Thyroid gland (tissue), 4 donors: ENCODE data around the gene SLC9A7. TPM values are rescaled to one million over a fixed set of nuclear protein-coding genes. Genes with fewer than 3 reads are reported as not detected.
A peak's percentile ranks its signal among the peaks of the same experiment; 100 is the strongest.

Experiments used
- DNase-seq, 2 donors: peaks; one replicate each; pipeline ENCODE4 v3.0.0-alpha.2; 2019
- H3K27ac ChIP-seq, 3 donors: fragments of 200-600 bp; sonication (generic); 1 replicate in 2 of 3; 2 replicates in 1 of 3; pipeline ENCODE4 v1.5.1; 2016 to 2019; ENCODE audit warnings: mild to moderate bottlenecking in 1 of 3, moderate library complexity in 1 of 3
- H3K27me3 ChIP-seq: fragments of 200-600 bp; sonication (generic); one replicate; pipeline ENCODE4 v1.5.1; 2019
- H3K36me3 ChIP-seq, 2 donors: fragments of 200-600 bp; sonication (generic); one replicate each; pipeline ENCODE4 v1.5.1; 2016 to 2019
- H3K4me1 ChIP-seq, 2 donors: fragments of 200-600 bp; sonication (generic); one replicate each; pipeline ENCODE4 v1.5.1; 2017 to 2019
- H3K4me3 ChIP-seq, 3 donors: fragments of 200-600 bp; sonication (generic); replicated peaks in 1 of 3; 1 replicate in 2 of 3; 2 replicates in 1 of 3; pipeline ENCODE4 v1.5.1; 2016; ENCODE audit warnings: mild to moderate bottlenecking in 1 of 3
- H3K9me3 ChIP-seq: fragments of 200-600 bp; sonication (generic); one replicate; pipeline ENCODE4 v1.5.1; 2017
- POLR2A ChIP-seq, 2 donors: fragments of 450-650 bp; IDR thresholded peaks; one replicate each; pipeline ENCODE4 v1.6.1; 2017; ENCODE audit warnings: antibody characterized with exemption in 2 of 2, mild to moderate bottlenecking in 2 of 2, moderate library complexity in 1 of 2
- WGBS, 2 donors: methylation state at CpG; one replicate each; pipeline ENCODE4 v1.1.5; 2017; 5-methylcytosine and 5-hydroxymethylcytosine counted together
- intact Hi-C: fragments of 100-400 bp; cut with DNase I; formaldehyde crosslinking; loops from one replicate; pipeline ENCODE4 v1.15.1; 2023
- total RNA-seq, 4 donors: library from RNA; depleted of rRNA; stranded (reverse); fragments of >200 nt; gene quantifications; one replicate each; pipeline ENCODE4 v1.2.3, GENCODE V29; 2016
- TF ChIP-seq, protein P1 (sequence below), 6 experiments: fragments of 200-600 bp in 3 of 6; fragments of 450-650 bp in 3 of 6; sonication (generic) in 3 of 6; IDR thresholded peaks; one replicate each; pipeline ENCODE4 v1.5.1; 2016 to 2019; ENCODE audit warnings: antibody characterized with exemption in 6 of 6, mild to moderate bottlenecking in 2 of 6, inconsistent platforms in 1 of 6, moderate library complexity in 1 of 6

Gene SLC9A7
- total RNA-seq, 4 donors from 2014 or later: 18.4 to 35.5 (median 26.3) TPM

DNA sequence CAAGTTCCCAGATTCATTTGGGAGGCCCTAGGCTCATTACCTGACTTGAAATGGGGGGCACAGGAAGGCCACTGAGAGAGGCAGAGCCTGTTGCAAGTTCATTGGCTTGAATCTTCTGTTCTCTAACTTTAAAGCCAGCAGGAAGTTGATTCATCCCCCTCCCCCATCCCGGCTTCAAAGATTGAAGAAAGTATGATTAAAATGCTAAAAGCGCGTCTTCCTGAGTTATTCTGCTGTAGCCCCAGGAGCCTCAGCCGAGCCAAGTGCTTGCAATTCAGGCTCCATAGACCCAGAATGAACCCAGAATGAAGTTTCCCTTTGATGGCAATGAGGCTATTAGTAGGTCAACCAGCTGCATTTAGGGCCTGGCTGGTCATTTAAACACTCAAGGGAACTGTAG is 170.7 kb downstream of the SLC9A7 start:
- Histone ChIP-seq H3K36me3 (no peaks in the 10 kb centered on the region), H3K27ac (no peak overlapping the region), H3K4me1 (peaks cover 0 to 11% of the 10 kb centered on the region in 2 donors), H3K4me3 (no peak overlapping the region), H3K9me3 (no peaks in the 10 kb centered on the region), H3K27me3 (no peaks in the 10 kb centered on the region)
- intact Hi-C loops: no loop called here
- peak; percentile 3 to 8 for DNase-seq
- TF ChIP-seq POLR2A (IDR thresholded peaks at IDR 0.05): no peak
- TF ChIP-seq, protein P1, sequence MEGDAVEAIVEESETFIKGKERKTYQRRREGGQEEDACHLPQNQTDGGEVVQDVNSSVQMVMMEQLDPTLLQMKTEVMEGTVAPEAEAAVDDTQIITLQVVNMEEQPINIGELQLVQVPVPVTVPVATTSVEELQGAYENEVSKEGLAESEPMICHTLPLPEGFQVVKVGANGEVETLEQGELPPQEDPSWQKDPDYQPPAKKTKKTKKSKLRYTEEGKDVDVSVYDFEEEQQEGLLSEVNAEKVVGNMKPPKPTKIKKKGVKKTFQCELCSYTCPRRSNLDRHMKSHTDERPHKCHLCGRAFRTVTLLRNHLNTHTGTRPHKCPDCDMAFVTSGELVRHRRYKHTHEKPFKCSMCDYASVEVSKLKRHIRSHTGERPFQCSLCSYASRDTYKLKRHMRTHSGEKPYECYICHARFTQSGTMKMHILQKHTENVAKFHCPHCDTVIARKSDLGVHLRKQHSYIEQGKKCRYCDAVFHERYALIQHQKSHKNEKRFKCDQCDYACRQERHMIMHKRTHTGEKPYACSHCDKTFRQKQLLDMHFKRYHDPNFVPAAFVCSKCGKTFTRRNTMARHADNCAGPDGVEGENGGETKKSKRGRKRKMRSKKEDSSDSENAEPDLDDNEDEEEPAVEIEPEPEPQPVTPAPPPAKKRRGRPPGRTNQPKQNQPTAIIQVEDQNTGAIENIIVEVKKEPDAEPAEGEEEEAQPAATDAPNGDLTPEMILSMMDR (IDR thresholded peaks at IDR 0.05): no peak
- WGBS, 2 donors: 74 to 83% methylated on average over 3 to 4 of the region's 4 CpGs

DNA sequence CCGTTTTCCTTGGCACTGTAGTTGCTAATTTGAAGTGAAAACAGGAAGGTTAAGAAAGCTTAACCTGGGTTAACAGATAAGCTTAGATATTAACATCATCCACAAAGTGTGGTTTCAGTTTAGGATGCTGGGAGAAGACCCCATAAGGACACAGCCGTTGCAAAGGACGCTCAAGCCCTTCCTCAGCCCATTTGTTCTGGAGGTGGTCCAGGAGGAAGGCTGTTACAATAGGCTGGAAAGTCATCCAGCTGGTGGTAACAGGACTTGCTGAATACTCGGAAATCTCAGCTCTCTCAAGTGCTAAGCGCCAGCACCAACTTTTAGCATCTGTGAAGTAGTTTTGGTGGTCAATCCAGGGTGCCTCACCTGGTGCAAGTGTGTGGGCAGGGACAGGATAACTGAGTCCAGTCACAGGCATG is 171.2 kb downstream of the SLC9A7 start:
- H3K27me3 ChIP-seq: no peaks in the 10 kb centered on the region
- H3K9me3 ChIP-seq: no peaks in the 10 kb centered on the region
- WGBS, 2 donors: 23 to 56% methylated on average over 5 of the region's 5 CpGs
- DNase-seq: no peak
- peak overlapping the region in 1 of 3 donors; percentile 10 for H3K27ac ChIP-seq
- intact Hi-C loops: no loop called here
- no peaks in the 10 kb centered on the region for H3K36me3 ChIP-seq
- no peak for TF ChIP-seq POLR2A (IDR thresholded peaks at IDR 0.05)
- TF ChIP-seq, protein P1 (IDR thresholded peaks at IDR 0.05): no peak
- peaks cover 0 to 11% of the 10 kb centered on the region in 2 donors for H3K4me1 ChIP-seq
- no peak overlapping the region for H3K4me3 ChIP-seq

DNA sequence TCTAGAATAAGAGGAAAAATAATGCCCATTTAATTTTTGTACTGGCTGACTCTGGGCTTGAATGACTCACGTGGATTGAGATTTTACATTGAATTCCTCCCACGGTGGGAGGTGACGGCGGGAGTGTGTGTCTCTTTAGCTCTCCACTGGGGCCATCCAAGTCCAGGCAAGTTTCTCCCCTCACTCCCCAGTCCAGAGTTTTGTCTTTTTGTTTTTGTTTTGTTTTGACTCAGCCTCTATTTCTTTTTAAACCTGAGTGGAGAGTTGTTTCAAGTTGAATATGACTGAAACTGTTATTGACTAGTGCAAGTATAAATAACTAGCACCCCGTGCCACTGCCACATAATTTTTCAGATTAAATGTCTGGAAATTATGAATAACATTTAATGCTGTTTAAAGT is 171.8 kb downstream of the SLC9A7 start:
- peaks cover 0 to 17% of the 10 kb centered on the region in 2 donors for H3K4me1 ChIP-seq
- no peak for DNase-seq
- WGBS, 2 donors: 70 to 80% methylated on average over 5 of the region's 5 CpGs
- H3K9me3 ChIP-seq: no peaks in the 10 kb centered on the region
- TF ChIP-seq POLR2A (IDR thresholded peaks at IDR 0.05): no peak
- TF ChIP-seq, protein P1 (IDR thresholded peaks at IDR 0.05): no peak
- H3K27me3 ChIP-seq: no peaks in the 10 kb centered on the region
- no peak overlapping the region for H3K4me3 ChIP-seq
- H3K36me3 ChIP-seq: no peaks in the 10 kb centered on the region
- intact Hi-C loops: no loop called here
- H3K27ac ChIP-seq: peak overlapping the region in 1 of 3 donors; percentile 10

DNA sequence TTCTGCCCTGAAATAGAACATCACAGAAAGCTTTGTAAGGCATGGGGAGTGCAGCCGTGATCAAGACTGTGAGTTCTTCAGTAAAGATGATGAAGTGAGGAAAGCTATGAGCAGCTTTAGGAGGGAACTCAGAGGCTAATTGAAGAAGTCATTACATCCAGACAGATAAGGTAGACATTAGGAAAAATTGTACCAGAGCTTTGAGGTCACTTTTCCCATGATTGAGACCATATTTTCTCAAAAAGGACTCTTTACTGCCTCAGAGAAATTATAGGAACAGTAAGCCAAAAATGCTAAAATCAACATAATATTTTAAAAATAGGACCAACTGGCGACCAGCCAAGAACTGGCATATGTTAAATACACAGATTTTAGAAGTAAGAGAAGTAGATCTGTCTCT is 174.2 kb downstream of the SLC9A7 start:
- peaks cover 0 to 15% of the 10 kb centered on the region in 2 donors for H3K4me1 ChIP-seq
- intact Hi-C loops: no loop called here

DNA sequence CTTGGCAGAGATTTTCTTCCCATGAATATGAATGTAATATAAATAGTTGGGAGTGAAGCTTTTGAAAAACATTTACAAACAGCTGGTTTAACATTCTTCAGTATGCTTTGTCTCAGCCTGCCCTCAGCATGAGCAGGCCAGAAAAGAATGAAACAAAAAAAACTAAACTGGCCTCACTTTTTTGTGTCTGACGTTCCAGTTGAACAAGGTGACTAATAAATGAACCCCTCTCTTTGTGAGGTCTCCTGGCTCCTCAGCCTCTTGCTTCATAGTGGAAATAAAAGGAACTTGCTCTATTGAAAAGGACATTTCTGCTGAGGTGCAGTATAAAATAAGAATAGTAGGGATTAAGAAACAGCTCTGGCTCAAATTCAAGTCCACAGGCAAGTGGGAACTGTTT is 176.0 kb downstream of the SLC9A7 start:
- Histone ChIP-seq H3K27me3 (no peaks in the 10 kb centered on the region), H3K4me1 (peaks cover 0 to 13% of the 10 kb centered on the region in 2 donors), H3K4me3 (no peak overlapping the region), H3K27ac (peak overlapping the region in 2 of 3 donors; percentile 29 to 45), H3K9me3 (no peaks in the 10 kb centered on the region), H3K36me3 (no peaks in the 10 kb centered on the region)
- intact Hi-C loops: no loop called here
- DNase-seq: no peak
- no peak for TF ChIP-seq POLR2A (IDR thresholded peaks at IDR 0.05)
- TF ChIP-seq, protein P1 (IDR thresholded peaks at IDR 0.05): no peak
- WGBS, 2 donors: 7 to 17% methylated on average over 1 of the region's 1 CpG

More for the DNA sequence above, 174.2 kb downstream of the SLC9A7 start:
- no peak for DNase-seq
- 48 to 61% methylated on average over 2 of the region's 2 CpGs for WGBS, 2 donors
- TF ChIP-seq, protein P1 (IDR thresholded peaks at IDR 0.05): no peak
- TF ChIP-seq POLR2A (IDR thresholded peaks at IDR 0.05): no peak
- no peaks in the 10 kb centered on the region for H3K27me3 ChIP-seq
- H3K27ac ChIP-seq: no peak overlapping the region
- H3K36me3 ChIP-seq: no peaks in the 10 kb centered on the region
- no peaks in the 10 kb centered on the region for H3K9me3 ChIP-seq
- H3K4me3 ChIP-seq: no peak overlapping the region
